Embryonic facial prominence (tissue), 1 donor: ENCODE measurements around the gene CTAG1A.
"Not testable (repeated sequence)": the region's sequence is repeated elsewhere in the genome, so short reads cannot be mapped to it uniquely, and the experiment has no call there.

ENCODE experiments used
- DNase-seq: peaks from one replicate; pipeline ENCODE4 v3.0.0-alpha.2; 2016; ENCODE audit errors: extremely low spot score

The CTAG1A gene

DNA sequence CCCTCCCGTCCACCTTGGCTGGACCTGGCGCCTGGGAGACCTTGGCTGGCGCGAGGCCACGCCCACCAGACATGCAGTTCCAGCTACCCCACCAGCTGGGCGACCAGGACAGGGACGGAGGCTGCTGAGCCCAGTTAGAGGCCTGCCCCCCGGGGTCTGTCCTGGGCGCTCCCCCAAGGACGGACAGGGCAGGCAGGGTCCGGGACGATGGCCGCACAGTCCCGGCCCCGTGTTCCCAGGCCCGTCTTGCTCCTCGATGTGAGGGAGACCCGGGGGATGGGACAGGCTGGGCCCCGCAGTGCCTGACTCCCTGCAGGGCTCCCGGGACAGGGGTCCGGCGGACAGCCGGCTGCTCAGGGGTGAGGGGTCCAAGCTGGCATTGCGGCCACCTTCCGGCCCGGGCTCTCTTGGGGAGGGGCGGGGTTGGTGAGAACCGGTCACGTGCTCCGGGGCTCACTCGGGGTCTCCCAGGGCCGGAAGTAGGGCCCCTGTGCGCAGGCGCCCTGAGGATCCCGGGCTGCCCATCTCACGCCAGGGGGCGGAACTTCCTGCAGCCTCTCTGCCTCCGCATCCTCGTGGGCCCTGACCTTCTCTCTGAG lies at the start of gene CTAG1A:
CTAG1A (plus strand) TSS at position 549 of the 599 bp plus-strand sequence. CDS start 74 bp downstream, outside the sequence.
- not testable (repeated sequence) for DNase-seq

- DNase-seq = no peak
These were observed 49.0 kb upstream of the CTAG1A start for GRCh38 chrX:154535892-154536291.

DNA sequence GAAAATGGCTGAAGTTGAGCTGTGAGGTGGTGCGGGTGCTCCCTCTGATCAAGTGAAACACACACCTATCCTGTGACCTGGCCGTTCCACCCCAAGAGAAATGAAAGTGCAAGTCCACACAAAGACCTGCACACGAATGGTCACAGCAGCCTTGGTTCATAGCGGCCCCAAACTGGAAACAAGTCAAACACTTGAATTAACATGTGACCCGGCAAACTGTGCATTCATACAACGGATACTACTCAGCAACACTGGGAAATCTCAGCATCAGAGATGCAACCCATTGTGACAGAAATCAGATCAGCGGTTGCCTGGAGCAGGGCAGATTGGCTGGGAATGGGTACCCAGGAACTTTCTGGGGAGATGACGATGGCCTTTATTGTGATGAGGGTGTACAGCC lies 45.9 kb upstream of the CTAG1A start:
- DNase-seq = no peak

DNA sequence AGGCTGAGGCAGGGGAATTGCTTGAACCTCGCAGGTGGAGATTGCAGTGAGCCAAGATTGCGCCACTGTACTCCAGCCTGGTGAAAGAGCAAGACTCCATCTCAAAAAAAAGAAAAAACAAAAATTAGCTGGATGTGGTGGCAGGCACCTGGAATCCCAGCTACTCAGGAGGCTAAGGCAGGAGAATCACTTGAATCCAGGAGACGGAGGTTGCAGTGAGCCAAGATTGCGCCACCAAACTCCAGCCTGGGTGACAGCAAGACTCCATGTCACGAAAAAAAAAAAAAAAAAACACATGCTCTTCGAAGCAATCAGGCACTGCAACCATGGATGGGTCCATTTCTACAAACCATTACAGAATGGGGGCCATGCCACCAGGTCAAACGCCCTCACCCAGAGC lies 44.6 kb upstream of the CTAG1A start:
- not testable (repeated sequence) for DNase-seq

GRCh38 chrX:154540897-154541535 lies 43.9 kb upstream of the CTAG1A start:
- DNase-seq = no peak

- DNase-seq = no peak
These were observed 43.4 kb upstream of the CTAG1A start for GRCh38 chrX:154541589-154541895.

DNA sequence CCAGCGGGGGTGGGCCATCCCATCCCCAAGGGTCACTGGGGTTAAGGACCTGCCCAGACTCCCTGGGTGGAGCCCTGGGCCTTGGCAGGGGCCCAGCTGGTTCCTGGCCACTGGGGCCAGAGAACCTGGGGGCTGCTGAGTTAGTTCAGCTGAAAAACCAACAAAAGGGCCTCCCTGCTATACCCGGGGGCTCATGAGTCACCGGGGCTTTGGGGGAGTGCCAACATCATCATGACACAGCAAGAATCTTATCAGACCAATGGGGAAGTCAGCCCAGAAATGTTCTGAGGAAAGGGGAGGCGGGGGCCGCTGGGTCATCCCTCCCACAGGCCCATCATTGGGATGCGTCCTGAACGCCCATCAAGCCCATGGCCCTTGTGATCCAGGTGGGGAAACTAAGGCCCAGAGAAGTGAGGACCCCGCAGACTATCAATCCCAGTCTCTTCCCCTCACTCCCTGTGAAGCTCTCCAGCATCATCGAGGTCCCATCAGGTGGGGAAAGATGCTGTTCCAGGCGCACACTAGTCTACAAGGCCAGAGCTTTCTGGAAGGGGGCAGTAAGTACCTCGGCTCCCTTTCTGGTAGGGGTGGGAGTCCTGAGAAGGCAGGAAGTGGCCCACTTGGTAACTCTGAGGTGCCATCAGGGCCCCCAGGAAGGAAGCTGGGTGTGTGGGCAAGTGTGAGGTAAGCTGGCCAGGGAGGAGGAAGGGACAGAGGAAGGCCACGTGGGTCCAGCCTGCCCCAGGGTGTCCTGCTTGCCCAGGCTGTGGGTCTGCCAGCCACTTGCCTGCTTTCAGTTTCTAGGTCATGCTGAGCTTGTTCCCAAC lies 42.8 kb upstream of the CTAG1A start:
- no peak for DNase-seq

GRCh38 chrX:154542723-154543424 lies 42.1 kb upstream of the CTAG1A start:
- no peak for DNase-seq

GRCh38 chrX:154545673-154546274 lies 39.2 kb upstream of the CTAG1A start:
- DNase-seq = no peak

DNA sequence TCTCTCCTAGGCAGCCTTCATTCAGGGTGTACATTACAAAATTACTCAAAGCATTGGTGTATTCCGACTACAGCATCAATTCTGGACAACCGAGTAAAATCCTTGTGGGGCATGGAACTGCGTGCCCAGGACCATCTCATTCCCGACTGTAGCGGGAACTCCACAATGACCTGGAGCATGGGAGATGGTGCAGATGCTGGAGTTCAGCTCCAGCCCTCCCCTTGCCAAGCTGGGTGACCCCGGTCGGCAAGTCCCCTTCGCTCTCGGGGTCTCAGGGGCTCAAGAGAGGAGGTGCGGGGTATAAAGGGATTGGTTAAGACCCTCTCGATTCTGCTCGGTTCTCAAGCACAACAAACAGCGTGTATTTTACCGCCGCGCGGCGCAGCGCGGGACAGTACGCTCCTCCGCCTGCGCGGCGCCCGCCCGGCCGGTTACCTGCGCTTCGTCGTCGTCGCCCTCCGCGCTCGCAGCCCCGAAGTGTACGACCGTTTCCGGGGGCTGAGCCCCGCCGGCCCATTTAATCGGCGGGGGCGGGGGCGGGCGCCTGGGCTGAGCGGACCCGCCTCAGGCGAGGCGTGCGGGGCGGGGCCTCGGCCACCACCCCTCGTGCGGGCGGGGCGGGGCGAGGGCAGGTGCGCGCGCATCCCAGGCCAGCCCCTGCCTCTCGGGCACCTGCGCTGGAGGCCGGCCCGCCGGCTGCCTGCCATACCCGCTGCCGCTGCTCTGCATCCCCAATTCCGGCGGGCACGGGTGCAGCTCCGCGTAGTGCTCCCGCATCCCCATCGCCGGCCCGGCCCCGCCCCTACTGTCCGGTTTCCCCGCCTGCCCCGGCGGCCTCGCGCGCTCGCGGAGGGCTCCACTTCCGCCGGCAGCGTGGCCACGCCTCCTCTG lies 38.3 kb upstream of the CTAG1A start, which contains the start of gene G6PD:
G6PD (minus strand) TSS at position 493 of the 891 bp plus-strand sequence. CDS start 691 bp downstream, outside the sequence.
- DNase-seq = no peak

- DNase-seq = peak; percentile 60
These were observed 37.5 kb upstream of the CTAG1A start, which contains the start of gene IKBKG for GRCh38 chrX:154547245-154548027. Gene IKBKG, plus strand, starts transcription at chrX:154547620. Its CDS starts 4,383 bp downstream, at chrX:154552003.

DNA sequence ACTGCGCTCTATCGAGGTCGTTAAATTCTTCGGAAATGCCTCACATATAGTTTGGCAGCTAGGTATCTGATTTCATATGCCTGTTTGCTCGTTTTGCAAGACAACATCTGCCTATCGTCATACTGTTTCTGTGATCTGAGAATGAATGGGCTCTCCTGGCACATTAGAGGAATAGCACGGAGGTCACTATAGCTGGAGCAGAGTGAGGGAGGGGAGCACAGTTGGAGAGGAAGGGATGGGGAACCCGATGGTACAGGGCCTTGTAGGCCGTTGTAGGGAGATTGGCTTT lies 37.0 kb upstream of the CTAG1A start:
- DNase-seq = no peak

- DNase-seq = no peak
These were observed 35.2 kb upstream of the CTAG1A start for GRCh38 chrX:154549766-154550165.

- DNase-seq = not testable (repeated sequence)
These were observed 32.7 kb upstream of the CTAG1A start for GRCh38 chrX:154552112-154552806.

DNA sequence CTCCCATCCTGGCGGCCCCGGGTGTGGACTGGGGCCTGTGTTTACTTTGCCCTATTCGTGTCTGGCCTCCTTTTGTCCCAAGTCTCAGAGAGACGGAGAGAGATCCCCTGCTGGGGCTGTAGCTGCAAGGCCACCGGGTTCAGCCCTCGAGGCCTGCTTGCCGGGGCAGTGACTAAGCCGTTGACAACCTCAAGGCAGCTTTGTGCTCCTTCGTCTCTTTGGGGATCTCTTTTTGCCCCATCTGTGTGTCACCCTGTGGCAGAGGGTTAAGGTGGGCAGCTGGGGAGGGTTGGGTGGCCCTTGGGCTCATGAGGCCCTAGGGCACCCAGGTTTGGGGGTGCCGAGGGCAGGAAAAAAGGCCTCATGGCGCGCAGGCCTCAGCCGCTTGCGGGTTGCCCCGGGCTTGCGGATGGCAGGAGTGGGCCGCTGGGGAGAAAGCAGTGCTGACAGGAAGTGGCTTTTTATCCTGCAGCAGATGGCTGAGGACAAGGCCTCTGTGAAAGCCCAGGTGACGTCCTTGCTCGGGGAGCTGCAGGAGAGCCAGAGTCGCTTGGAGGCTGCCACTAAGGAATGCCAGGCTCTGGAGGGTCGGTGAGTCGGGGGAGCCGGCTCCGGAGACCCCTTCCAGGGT lies 26.8 kb upstream of the CTAG1A start:
- not testable (repeated sequence) for DNase-seq

GRCh38 chrX:154558896-154559295 lies 26.0 kb upstream of the CTAG1A start:
- DNase-seq = not testable (repeated sequence)

- DNase-seq = not testable (repeated sequence)
These were observed 24.6 kb upstream of the CTAG1A start for GRCh38 chrX:154560326-154560725.

GRCh38 chrX:154562295-154562694 lies 22.6 kb upstream of the CTAG1A start:
- DNase-seq = not testable (repeated sequence)

DNA sequence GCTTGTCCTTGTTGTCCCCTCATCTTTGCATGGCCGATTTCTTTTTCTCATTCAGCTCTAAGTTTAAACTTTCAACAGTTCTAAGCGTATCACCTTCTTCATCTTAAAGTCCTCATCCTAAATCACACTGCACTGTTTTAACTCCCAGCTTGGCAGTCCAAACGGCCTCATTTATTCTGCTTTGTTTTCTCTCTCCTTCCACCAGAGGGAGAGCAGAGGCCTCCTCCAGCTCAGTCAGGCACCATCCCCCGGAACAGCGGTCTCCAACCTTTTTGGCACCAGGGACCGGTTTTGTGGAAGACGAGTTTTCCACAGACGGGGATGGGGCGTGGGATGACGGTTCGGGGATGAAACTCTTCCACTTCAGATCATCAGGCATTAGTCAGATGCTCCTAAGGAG lies 14.6 kb upstream of the CTAG1A start:
- not testable (repeated sequence) for DNase-seq
